Measurements from ENCODE around the gene GNAZ. TPM values are rescaled to one million over a fixed set of nuclear protein-coding genes. Genes with fewer than 3 reads are reported as not detected.

The GNAZ gene
- total RNA-seq, 1 experiment from 2014 or later: 5.0 TPM

GRCh38 chr22:23102002-23102655 lies 31.8 kb downstream of the GNAZ start:
- Mint-ChIP-seq H3K27ac (no peak overlapping the region; a peak in 2 of 7 replicates), H3K9me3 (no peaks in the 10 kb centered on the region), H3K4me1 (no peaks in the 10 kb centered on the region), H3K4me3 (no peak overlapping the region), H3K36me3 (ENCODE audit: insufficient read depth in 1 of 3, low read depth in 3 of 3) (no peaks in the 10 kb centered on the region), H3K27me3 (ENCODE audit: low read depth) (peaks cover 15% of the 10 kb centered on the region)
- no peak overlapping the region for H2BK15ac ChIP-seq (ENCODE audit: low read depth, low read length)
- H3K79me2 ChIP-seq (ENCODE audit: insufficient read depth, low read length): no peaks in the 10 kb centered on the region
- H4K8ac ChIP-seq (replicated peaks; ENCODE audit: insufficient read length, low read depth, low read length): no peak overlapping the region
- no peak overlapping the region for H2BK20ac ChIP-seq (ENCODE audit: low read depth, low read length, poor library complexity, severe bottlenecking)
- no peak overlapping the region for H3K27ac ChIP-seq (ENCODE audit: insufficient read length, low read depth, low read length)
- no peak overlapping the region for H2AFZ ChIP-seq (ENCODE audit: low read length)
- no peaks in the 10 kb centered on the region for H3K4me1 ChIP-seq (ENCODE audit: insufficient read depth, low read length)
- H3K4me2 ChIP-seq (ENCODE audit: insufficient read depth, insufficient read length, low read length): no peak overlapping the region
- H2BK5ac ChIP-seq (ENCODE audit: insufficient read length, low read length): no peak overlapping the region
- no peaks in the 10 kb centered on the region for H3K9me3 ChIP-seq (ENCODE audit: control insufficient read depth, low read depth, low read length)
- no peak overlapping the region for H3T11ph ChIP-seq (ENCODE audit: low read length)
- H4K20me1 ChIP-seq (ENCODE audit: control insufficient read depth, insufficient read depth, insufficient read length): no peaks in the 10 kb centered on the region
- no peak overlapping the region for H4K91ac ChIP-seq (ENCODE audit: insufficient read length, low read depth, low read length)
- TF ChIP-seq CTCF (conservative IDR thresholded peaks at IDR 0.05): no peak
- H3K27me3 ChIP-seq (ENCODE audit: insufficient read depth, low read length): no peaks in the 10 kb centered on the region; the same call in 1 of the 2 replicates
- DNase-seq: no peak
- no peaks in the 10 kb centered on the region for H3K79me1 ChIP-seq (ENCODE audit: insufficient read depth, low read depth, low read length, poor library complexity, severe bottlenecking)
- H3K56ac ChIP-seq (ENCODE audit: insufficient read length, low read depth, low read length): no peak overlapping the region
- no peak overlapping the region for H3K9ac ChIP-seq (ENCODE audit: extremely low read depth, insufficient read length, low read length)
- no peak overlapping the region for H2BK12ac ChIP-seq (ENCODE audit: insufficient read length, low read depth, low read length)
- H3K23ac ChIP-seq (ENCODE audit: insufficient read length, low read depth, low read length): no peak overlapping the region
- WGBS (ENCODE audit: extremely low coverage, insufficient read length, low lambda C conversion rate): no CpG with 5 or more reads among the region's 10 CpGs
- H3K14ac ChIP-seq (ENCODE audit: insufficient read depth, low read length): no peak overlapping the region
- H4K5ac ChIP-seq (ENCODE audit: insufficient read length, low read depth, low read length): no peak overlapping the region
- H2AK5ac ChIP-seq (ENCODE audit: insufficient read length, low read length): no peak overlapping the region
- no peak overlapping the region for H3K18ac ChIP-seq (ENCODE audit: insufficient read length, low read depth, low read length)
- H3K4ac ChIP-seq (ENCODE audit: low read depth, low read length): no peak overlapping the region
- no peaks in the 10 kb centered on the region for H3K23me2 ChIP-seq (ENCODE audit: insufficient read length, low read depth, low read length, poor library complexity, severe bottlenecking)
- no peak overlapping the region for H2BK120ac ChIP-seq (ENCODE audit: low read depth, low read length, poor library complexity, severe bottlenecking)
